T-helper 9 cell (primary cell): ENCODE results near the gene SAMD14.

ENCODE experiments used
- DNase-seq: peaks from one replicate; pipeline ENCODE4 v3.0.0-alpha.2; 2020

SAMD14 gene

GRCh38 chr17:50111673-50112655 lies 18.0 kb downstream of the SAMD14 start:
- no peak for DNase-seq

- DNase-seq = no peak
These were observed 19.2 kb downstream of the SAMD14 start for GRCh38 chr17:50110591-50111349.

- no peak for DNase-seq
These were observed 20.2 kb downstream of the SAMD14 start for GRCh38 chr17:50109785-50110184.

GRCh38 chr17:50109207-50109606 lies 20.8 kb downstream of the SAMD14 start:
- DNase-seq = no peak

GRCh38 chr17:50108556-50108955 lies 21.4 kb downstream of the SAMD14 start:
- DNase-seq = no peak

GRCh38 chr17:50107790-50108414 lies 22.1 kb downstream of the SAMD14 start:
- DNase-seq = no peak

GRCh38 chr17:50106393-50107131 lies 23.4 kb downstream of the SAMD14 start:
- no peak for DNase-seq

GRCh38 chr17:50105811-50106210 lies 24.1 kb downstream of the SAMD14 start:
- no peak for DNase-seq

- DNase-seq = no peak
These were observed 26.0 kb downstream of the SAMD14 start for GRCh38 chr17:50103941-50104340.

GRCh38 chr17:50103252-50103651 lies 26.7 kb downstream of the SAMD14 start:
- DNase-seq = no peak

- DNase-seq = no peak
These were observed 27.6 kb downstream of the SAMD14 start for GRCh38 chr17:50102164-50102991.

- no peak for DNase-seq
These were observed 28.4 kb downstream of the SAMD14 start for GRCh38 chr17:50101346-50102163.

GRCh38 chr17:50100921-50101345 lies 29.0 kb downstream of the SAMD14 start:
- no peak for DNase-seq

- no peak for DNase-seq
These were observed 29.5 kb downstream of the SAMD14 start for GRCh38 chr17:50100480-50100883.

GRCh38 chr17:50099003-50099402 lies 31.0 kb downstream of the SAMD14 start:
- no peak for DNase-seq

GRCh38 chr17:50098583-50098982 lies 31.4 kb downstream of the SAMD14 start:
- no peak for DNase-seq

- no peak for DNase-seq
These were observed 32.0 kb downstream of the SAMD14 start for GRCh38 chr17:50097926-50098325.

- no peak for DNase-seq
These were observed 32.5 kb downstream of the SAMD14 start for GRCh38 chr17:50097455-50097854.

- DNase-seq = no peak
These were observed 33.2 kb downstream of the SAMD14 start for GRCh38 chr17:50096758-50097157.

- DNase-seq = no peak
These were observed 33.9 kb downstream of the SAMD14 start for GRCh38 chr17:50096092-50096491.

GRCh38 chr17:50095626-50096037 lies 34.3 kb downstream of the SAMD14 start:
- DNase-seq = no peak
